Urothelium cell line (cell line): ENCODE measurements around the gene SSBP2.
"Not testable (repeated sequence)": the region's sequence is repeated elsewhere in the genome, so short reads cannot be mapped to it uniquely, and the experiment has no call there.

Experiments used
- DNase-seq: peaks from one replicate; pipeline ENCODE4 v3.0.0; 2011; ENCODE audit warnings: low spot score, mixed read lengths
- FAIRE-seq: peaks from 2 replicates; lab custom pipeline; 2011; peaks lifted over from hg19 to GRCh38; lab: Jason Lieb, UNC

Gene SSBP2

GRCh38 chr5:81542242-81542641, 208.7 kb downstream of the SSBP2 start:
- no peak for DNase-seq
- no peak for FAIRE-seq

GRCh38 chr5:81537905-81538547, 212.9 kb downstream of the SSBP2 start:
- DNase-seq (no peak), FAIRE-seq (no peak)

- no peak for DNase-seq
- no peak for FAIRE-seq
These were observed 216.5 kb downstream of the SSBP2 start for GRCh38 chr5:81534441-81534840.

GRCh38 chr5:81533629-81534405, 217.1 kb downstream of the SSBP2 start:
- FAIRE-seq (no peak), DNase-seq (no peak)

GRCh38 chr5:81530919-81531318, 220.0 kb downstream of the SSBP2 start:
- DNase-seq = no peak

GRCh38 chr5:81525690-81526089, 225.2 kb downstream of the SSBP2 start:
- no peak for FAIRE-seq

More at GRCh38 chr5:81530919-81531318, 220.0 kb downstream of the SSBP2 start:
- FAIRE-seq = no peak

GRCh38 chr5:81524015-81524414, 226.9 kb downstream of the SSBP2 start:
- DNase-seq (no peak), FAIRE-seq (no peak)

More at GRCh38 chr5:81525690-81526089, 225.2 kb downstream of the SSBP2 start:
- no peak for DNase-seq

- no peak for DNase-seq
- FAIRE-seq = no peak
These were observed 228.3 kb downstream of the SSBP2 start for GRCh38 chr5:81522571-81522970.

- DNase-seq (no peak), FAIRE-seq (no peak)
These were observed 230.1 kb downstream of the SSBP2 start for GRCh38 chr5:81520769-81521168.

GRCh38 chr5:81519217-81519905, 231.5 kb downstream of the SSBP2 start:
- DNase-seq (no peak), FAIRE-seq (no peak)

GRCh38 chr5:81517462-81517861, 233.4 kb downstream of the SSBP2 start:
- no peak for FAIRE-seq
- DNase-seq = no peak

GRCh38 chr5:81516091-81516490, 234.8 kb downstream of the SSBP2 start:
- no peak for DNase-seq
- no peak for FAIRE-seq

- DNase-seq (no peak), FAIRE-seq (no peak)
These were observed 236.9 kb downstream of the SSBP2 start for GRCh38 chr5:81513982-81514381.

GRCh38 chr5:81513473-81513872, 237.4 kb downstream of the SSBP2 start:
- DNase-seq = no peak

GRCh38 chr5:81506900-81507588, 243.9 kb downstream of the SSBP2 start:
- peak; percentile 62 for DNase-seq
- no peak for FAIRE-seq

More at GRCh38 chr5:81513473-81513872, 237.4 kb downstream of the SSBP2 start:
- FAIRE-seq = no peak

- FAIRE-seq = no peak
- DNase-seq = no peak
These were observed 244.5 kb downstream of the SSBP2 start for GRCh38 chr5:81506378-81506777.

GRCh38 chr5:81505672-81506071, 245.2 kb downstream of the SSBP2 start:
- no peak for DNase-seq
- FAIRE-seq = no peak

- FAIRE-seq, DNase-seq: not testable (repeated sequence)
These were observed 247.3 kb downstream of the SSBP2 start for GRCh38 chr5:81503602-81504001.

- no peak for FAIRE-seq
- DNase-seq = no peak
These were observed 255.6 kb downstream of the SSBP2 start for GRCh38 chr5:81495286-81495685.

- FAIRE-seq (no peak), DNase-seq (no peak)
These were observed 262.0 kb downstream of the SSBP2 start for GRCh38 chr5:81488862-81489261.

GRCh38 chr5:81486711-81487110, 264.2 kb downstream of the SSBP2 start:
- DNase-seq (no peak), FAIRE-seq (no peak)
